HepG2 (cell line): Measurements from ENCODE around the gene GRB7. TPM values are rescaled to one million over a fixed set of nuclear protein-coding genes. Genes with fewer than 3 reads are reported as not detected.

ENCODE experiments used
- HNRNPUL1 ChIP-seq: fragments of 200-400 bp; formaldehyde crosslinking; IDR thresholded peaks from 2 replicates; pipeline ENCODE4 v1.6.1; 2017; ENCODE audit warnings: low read depth, mild to moderate bottlenecking, low read length, moderate library complexity
- IKZF4 ChIP-seq: sonication (generic); formaldehyde crosslinking; IDR thresholded peaks from 2 replicates; pipeline ENCODE4 v1.5.1; 2020; ENCODE audit warnings: borderline replicate concordance, mild to moderate bottlenecking, low read depth, missing genetic modification reagents; ENCODE audit errors: not compliant biosample characterization
- MAF1 ChIP-seq: sonication (generic); formaldehyde crosslinking; IDR thresholded peaks from 2 replicates; pipeline ENCODE4 v1.5.0; 2020; ENCODE audit warnings: missing genetic modification reagents, borderline replicate concordance
- NAIF1 ChIP-seq: sonication (generic); formaldehyde crosslinking; IDR thresholded peaks from 2 replicates; pipeline ENCODE4 v1.5.0; 2020; ENCODE audit warnings: mild to moderate bottlenecking, missing genetic modification reagents, borderline replicate concordance
- NFE2L1 ChIP-seq: sonication (generic); formaldehyde crosslinking; IDR thresholded peaks from 2 replicates; pipeline ENCODE4 v1.4.0; 2020; ENCODE audit warnings: missing genetic modification reagents, mild to moderate bottlenecking, borderline replicate concordance
- PAWR ChIP-seq: sonication (generic); formaldehyde crosslinking; IDR thresholded peaks from 2 replicates; pipeline ENCODE4 v1.4.0; 2020; ENCODE audit warnings: missing genetic modification reagents, mild to moderate bottlenecking, borderline replicate concordance
- SNRNP70 ChIP-seq: fragments of 200-400 bp; formaldehyde crosslinking; IDR thresholded peaks from 2 replicates; pipeline ENCODE4 v1.6.1; 2017; ENCODE audit warnings: mild to moderate bottlenecking, low read depth, low read length, moderate library complexity
- TOPORS ChIP-seq: sonication (generic); formaldehyde crosslinking; IDR thresholded peaks from 2 replicates; pipeline ENCODE4 v1.8.0; 2023; ENCODE audit warnings: mild to moderate bottlenecking, missing genetic modification reagents
- ZKSCAN1 ChIP-seq: fragments of 150-350 bp; IDR thresholded peaks from 2 replicates; pipeline ENCODE4 v1.6.1; 2014; ENCODE audit warnings: low read length
- ZNF354B ChIP-seq: sonication (generic); formaldehyde crosslinking; IDR thresholded peaks from 2 replicates; pipeline ENCODE4 v1.8.0; 2022; ENCODE audit warnings: mild to moderate bottlenecking, missing genetic modification reagents
- ZNF607 ChIP-seq: sonication (generic); formaldehyde crosslinking; IDR thresholded peaks from 2 replicates; pipeline ENCODE4 v1.5.1; 2020; ENCODE audit warnings: missing genetic modification reagents, mild to moderate bottlenecking, borderline replicate concordance
- polyA plus RNA-seq, 8 experiments: library from polyadenylated mRNA; depleted of rRNA in 3 of 8; stranded (reverse) in 7 of 8; unstranded in 1 of 8; fragments of >200 nt; fragmentation: Illumina TruSeq in 4 of 8; extraction: Trizol in 4 of 8; gene quantifications; 2 replicates each; pipeline versions ENCODE4 v1.2.1 to v1.2.3, GENCODE V29; 2011 to 2016; ENCODE audit warnings: low read depth in 4 of 8, missing spikeins in 1 of 8, mixed read lengths in 1 of 8; ENCODE audit not compliant: insufficient read depth in 1 of 8
- total RNA-seq, 5 experiments: library from RNA; depleted of rRNA; stranded (reverse); fragments of >200 nt; fragmentation: Illumina TruSeq; extraction: Trizol; gene quantifications; 2 replicates each; pipeline ENCODE4 v1.2.3, GENCODE V29; 2016; ENCODE audit warnings: low read depth in 1 of 5
- TF ChIP-seq, protein P1 (sequence below): sonication (generic); formaldehyde crosslinking; IDR thresholded peaks from 2 replicates; pipeline ENCODE4 v1.9.0; 2021; ENCODE audit warnings: missing genetic modification reagents, mild to moderate bottlenecking, borderline replicate concordance
- TF ChIP-seq, protein P2 (sequence below): sonication (generic); formaldehyde crosslinking; IDR thresholded peaks from 2 replicates; pipeline ENCODE4 v1.4.0; 2020; ENCODE audit warnings: missing genetic modification reagents
- TF ChIP-seq, protein P3 (sequence below): sonication (generic); formaldehyde crosslinking; IDR thresholded peaks from 2 replicates; pipeline ENCODE4 v1.4.0; 2020; ENCODE audit warnings: missing genetic modification reagents
- TF ChIP-seq, protein P4 (sequence below): sonication (generic); formaldehyde crosslinking; IDR thresholded peaks from 2 replicates; pipeline ENCODE4 v1.8.1; 2023; ENCODE audit warnings: missing genetic modification reagents, inconsistent platforms, borderline replicate concordance
- TF ChIP-seq, protein P5 (sequence below): sonication (generic); formaldehyde crosslinking; IDR thresholded peaks from 2 replicates; pipeline ENCODE4 v1.4.0; 2020; ENCODE audit warnings: missing genetic modification reagents, mild to moderate bottlenecking, borderline replicate concordance
- TF ChIP-seq, protein P6 (sequence below): sonication (generic); formaldehyde crosslinking; IDR thresholded peaks from 2 replicates; pipeline ENCODE4 v1.4.0; 2020; ENCODE audit warnings: missing genetic modification reagents

The GRB7 gene
- total and polyA plus RNA-seq, 2 of the 13 experiments (the other 11 are each of a cell fraction or from before 2014, with no cell fraction given), result 60.2 to 77.7 TPM

DNA sequence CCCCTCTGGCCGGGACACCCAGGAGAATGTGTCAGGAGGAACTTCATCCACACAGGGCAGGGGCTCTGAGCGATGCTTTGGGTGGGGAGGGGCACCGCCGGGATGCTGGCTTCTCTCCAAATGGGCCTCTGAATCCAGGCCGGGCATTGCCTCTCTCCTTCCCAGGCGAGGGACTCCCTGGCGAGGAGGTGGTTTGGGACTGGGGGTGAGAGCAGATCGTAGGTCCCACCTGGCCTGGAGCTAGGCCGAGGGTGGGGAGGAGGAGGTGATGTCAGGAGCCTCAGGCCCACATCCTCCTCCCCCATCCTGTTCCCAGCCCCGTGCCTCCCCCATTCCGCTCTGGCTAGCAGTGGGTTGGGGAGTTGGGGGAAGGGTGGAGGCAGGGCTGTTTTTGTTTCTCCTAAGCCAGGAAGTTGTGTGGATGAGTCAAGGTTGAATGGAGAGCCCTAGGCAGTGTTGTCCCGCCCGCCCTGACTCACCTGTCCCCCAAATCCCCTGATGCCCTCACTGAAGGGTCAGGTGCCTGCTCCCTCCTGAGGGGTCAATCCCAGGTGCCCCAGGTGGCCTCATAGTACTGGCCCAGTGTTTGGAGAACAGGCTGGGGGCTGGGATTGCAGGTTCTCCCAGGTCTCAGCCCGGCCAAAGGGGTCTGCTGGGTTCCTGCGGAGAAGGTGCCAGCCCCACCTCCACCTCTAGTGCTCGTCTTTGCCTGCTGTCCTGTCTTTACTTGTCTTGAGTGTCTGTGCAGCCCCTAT, 2.8 kb downstream of the GRB7 start (continued):
- TF ChIP-seq, protein P1, sequence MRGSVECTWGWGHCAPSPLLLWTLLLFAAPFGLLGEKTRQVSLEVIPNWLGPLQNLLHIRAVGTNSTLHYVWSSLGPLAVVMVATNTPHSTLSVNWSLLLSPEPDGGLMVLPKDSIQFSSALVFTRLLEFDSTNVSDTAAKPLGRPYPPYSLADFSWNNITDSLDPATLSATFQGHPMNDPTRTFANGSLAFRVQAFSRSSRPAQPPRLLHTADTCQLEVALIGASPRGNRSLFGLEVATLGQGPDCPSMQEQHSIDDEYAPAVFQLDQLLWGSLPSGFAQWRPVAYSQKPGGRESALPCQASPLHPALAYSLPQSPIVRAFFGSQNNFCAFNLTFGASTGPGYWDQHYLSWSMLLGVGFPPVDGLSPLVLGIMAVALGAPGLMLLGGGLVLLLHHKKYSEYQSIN, result no peak
- TF ChIP-seq, protein P2, sequence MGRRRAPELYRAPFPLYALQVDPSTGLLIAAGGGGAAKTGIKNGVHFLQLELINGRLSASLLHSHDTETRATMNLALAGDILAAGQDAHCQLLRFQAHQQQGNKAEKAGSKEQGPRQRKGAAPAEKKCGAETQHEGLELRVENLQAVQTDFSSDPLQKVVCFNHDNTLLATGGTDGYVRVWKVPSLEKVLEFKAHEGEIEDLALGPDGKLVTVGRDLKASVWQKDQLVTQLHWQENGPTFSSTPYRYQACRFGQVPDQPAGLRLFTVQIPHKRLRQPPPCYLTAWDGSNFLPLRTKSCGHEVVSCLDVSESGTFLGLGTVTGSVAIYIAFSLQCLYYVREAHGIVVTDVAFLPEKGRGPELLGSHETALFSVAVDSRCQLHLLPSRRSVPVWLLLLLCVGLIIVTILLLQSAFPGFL (CRISPR knock-in tag), result no peak
- no peak for TF ChIP-seq HNRNPUL1
- TF ChIP-seq ZKSCAN1, result no peak
- TF ChIP-seq, protein P3, sequence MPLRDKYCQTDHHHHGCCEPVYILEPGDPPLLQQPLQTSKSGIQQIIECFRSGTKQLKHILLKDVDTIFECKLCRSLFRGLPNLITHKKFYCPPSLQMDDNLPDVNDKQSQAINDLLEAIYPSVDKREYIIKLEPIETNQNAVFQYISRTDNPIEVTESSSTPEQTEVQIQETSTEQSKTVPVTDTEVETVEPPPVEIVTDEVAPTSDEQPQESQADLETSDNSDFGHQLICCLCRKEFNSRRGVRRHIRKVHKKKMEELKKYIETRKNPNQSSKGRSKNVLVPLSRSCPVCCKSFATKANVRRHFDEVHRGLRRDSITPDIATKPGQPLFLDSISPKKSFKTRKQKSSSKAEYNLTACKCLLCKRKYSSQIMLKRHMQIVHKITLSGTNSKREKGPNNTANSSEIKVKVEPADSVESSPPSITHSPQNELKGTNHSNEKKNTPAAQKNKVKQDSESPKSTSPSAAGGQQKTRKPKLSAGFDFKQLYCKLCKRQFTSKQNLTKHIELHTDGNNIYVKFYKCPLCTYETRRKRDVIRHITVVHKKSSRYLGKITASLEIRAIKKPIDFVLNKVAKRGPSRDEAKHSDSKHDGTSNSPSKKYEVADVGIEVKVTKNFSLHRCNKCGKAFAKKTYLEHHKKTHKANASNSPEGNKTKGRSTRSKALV (CRISPR knock-in tag), result peak; percentile 73; the same call in 1 of the 2 replicates
- TF ChIP-seq NFE2L1 (CRISPR knock-in tag), result no peak
- TF ChIP-seq, protein P4, sequence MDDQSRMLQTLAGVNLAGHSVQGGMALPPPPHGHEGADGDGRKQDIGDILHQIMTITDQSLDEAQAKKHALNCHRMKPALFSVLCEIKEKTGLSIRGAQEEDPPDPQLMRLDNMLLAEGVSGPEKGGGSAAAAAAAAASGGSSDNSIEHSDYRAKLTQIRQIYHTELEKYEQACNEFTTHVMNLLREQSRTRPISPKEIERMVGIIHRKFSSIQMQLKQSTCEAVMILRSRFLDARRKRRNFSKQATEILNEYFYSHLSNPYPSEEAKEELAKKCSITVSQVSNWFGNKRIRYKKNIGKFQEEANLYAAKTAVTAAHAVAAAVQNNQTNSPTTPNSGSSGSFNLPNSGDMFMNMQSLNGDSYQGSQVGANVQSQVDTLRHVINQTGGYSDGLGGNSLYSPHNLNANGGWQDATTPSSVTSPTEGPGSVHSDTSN (CRISPR knock-in tag), result no peak
- TF ChIP-seq, protein P5, sequence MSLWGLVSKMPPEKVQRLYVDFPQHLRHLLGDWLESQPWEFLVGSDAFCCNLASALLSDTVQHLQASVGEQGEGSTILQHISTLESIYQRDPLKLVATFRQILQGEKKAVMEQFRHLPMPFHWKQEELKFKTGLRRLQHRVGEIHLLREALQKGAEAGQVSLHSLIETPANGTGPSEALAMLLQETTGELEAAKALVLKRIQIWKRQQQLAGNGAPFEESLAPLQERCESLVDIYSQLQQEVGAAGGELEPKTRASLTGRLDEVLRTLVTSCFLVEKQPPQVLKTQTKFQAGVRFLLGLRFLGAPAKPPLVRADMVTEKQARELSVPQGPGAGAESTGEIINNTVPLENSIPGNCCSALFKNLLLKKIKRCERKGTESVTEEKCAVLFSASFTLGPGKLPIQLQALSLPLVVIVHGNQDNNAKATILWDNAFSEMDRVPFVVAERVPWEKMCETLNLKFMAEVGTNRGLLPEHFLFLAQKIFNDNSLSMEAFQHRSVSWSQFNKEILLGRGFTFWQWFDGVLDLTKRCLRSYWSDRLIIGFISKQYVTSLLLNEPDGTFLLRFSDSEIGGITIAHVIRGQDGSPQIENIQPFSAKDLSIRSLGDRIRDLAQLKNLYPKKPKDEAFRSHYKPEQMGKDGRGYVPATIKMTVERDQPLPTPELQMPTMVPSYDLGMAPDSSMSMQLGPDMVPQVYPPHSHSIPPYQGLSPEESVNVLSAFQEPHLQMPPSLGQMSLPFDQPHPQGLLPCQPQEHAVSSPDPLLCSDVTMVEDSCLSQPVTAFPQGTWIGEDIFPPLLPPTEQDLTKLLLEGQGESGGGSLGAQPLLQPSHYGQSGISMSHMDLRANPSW, result no peak
- no peak for TF ChIP-seq SNRNP70
- no peak for TF ChIP-seq MAF1 (CRISPR knock-in tag)
- no peak for TF ChIP-seq IKZF4 (CRISPR knock-in tag)
- no peak for TF ChIP-seq PAWR (CRISPR knock-in tag)
- no peak for TF ChIP-seq ZNF354B (CRISPR knock-in tag)
- no peak for TF ChIP-seq TOPORS (CRISPR knock-in tag)
- TF ChIP-seq ZNF607 (CRISPR knock-in tag), result 0 out of 2 replicates have a peak, but pooled peaks have one; percentile 52
- TF ChIP-seq NAIF1, result no peak; the same call in 1 of the 2 replicates
- TF ChIP-seq, protein P6, sequence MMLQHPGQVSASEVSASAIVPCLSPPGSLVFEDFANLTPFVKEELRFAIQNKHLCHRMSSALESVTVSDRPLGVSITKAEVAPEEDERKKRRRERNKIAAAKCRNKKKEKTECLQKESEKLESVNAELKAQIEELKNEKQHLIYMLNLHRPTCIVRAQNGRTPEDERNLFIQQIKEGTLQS (CRISPR knock-in tag), result peak; percentile 51; the same call in 1 of the 2 replicates
